B cell (primary cell): ENCODE measurements around the gene NPIPA3.

ENCODE experiments used
- EZH2 ChIP-seq: IDR thresholded peaks from 2 replicates; pipeline ENCODE4 v1.6.1; 2012; ENCODE audit warnings: borderline replicate concordance, low read depth, mild to moderate bottlenecking, moderate library complexity, low read length; ENCODE audit not compliant: insufficient read depth, poor library complexity, severe bottlenecking
- TF ChIP-seq, protein P1 (sequence below): fragments of 200-600 bp; IDR thresholded peaks from one replicate; pipeline ENCODE4 v1.8.0; 2022; ENCODE audit warnings: antibody characterized with exemption, mild to moderate bottlenecking

DNA sequence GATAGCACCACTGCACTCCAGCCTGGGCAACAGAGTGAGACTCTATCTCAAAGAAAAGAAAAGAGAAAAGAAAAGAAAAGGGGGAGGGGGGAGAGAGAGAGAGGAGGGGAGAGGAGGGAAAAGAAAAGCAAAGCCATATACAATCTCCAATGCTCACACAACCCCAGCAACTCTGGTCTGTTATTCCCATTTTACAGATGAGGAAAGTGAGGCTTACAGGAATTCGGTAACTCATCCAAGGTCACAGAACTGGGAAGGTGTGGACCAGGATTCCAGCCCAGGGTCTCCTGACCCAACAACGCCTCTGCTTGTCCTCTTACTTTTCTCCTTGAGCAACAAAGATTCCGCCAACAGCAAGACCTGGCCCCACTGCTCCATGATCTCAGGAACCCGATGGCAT is 22.1 kb upstream of the NPIPA3 start:
- TF ChIP-seq, protein P1, sequence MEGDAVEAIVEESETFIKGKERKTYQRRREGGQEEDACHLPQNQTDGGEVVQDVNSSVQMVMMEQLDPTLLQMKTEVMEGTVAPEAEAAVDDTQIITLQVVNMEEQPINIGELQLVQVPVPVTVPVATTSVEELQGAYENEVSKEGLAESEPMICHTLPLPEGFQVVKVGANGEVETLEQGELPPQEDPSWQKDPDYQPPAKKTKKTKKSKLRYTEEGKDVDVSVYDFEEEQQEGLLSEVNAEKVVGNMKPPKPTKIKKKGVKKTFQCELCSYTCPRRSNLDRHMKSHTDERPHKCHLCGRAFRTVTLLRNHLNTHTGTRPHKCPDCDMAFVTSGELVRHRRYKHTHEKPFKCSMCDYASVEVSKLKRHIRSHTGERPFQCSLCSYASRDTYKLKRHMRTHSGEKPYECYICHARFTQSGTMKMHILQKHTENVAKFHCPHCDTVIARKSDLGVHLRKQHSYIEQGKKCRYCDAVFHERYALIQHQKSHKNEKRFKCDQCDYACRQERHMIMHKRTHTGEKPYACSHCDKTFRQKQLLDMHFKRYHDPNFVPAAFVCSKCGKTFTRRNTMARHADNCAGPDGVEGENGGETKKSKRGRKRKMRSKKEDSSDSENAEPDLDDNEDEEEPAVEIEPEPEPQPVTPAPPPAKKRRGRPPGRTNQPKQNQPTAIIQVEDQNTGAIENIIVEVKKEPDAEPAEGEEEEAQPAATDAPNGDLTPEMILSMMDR: no peak
- no peak for TF ChIP-seq EZH2
